SJCRH30 (cell line): ENCODE measurements around the gene ZC3H4. TPM values are rescaled to one million over a fixed set of nuclear protein-coding genes. Genes with fewer than 3 reads are reported as not detected.
"Not testable (repeated sequence)": the region's sequence is repeated elsewhere in the genome, so short reads cannot be mapped to it uniquely, and the experiment has no call there.

ENCODE experiments used
- DNase-seq, 2 experiments: peaks; one replicate each; pipeline ENCODE4 v3.0.0-alpha.2; 2015 to 2020
- H3K27ac ChIP-seq: fragments of 250-450 bp; sonication (Bioruptor Pico); 2 replicates; pipeline ENCODE4 v1.5.1; 2020; ENCODE audit warnings: mild to moderate bottlenecking, moderate library complexity
- H3K27me3 ChIP-seq: fragments of 250-450 bp; sonication (Bioruptor Pico); 2 replicates; pipeline ENCODE4 v1.5.1; 2020; ENCODE audit warnings: mild to moderate bottlenecking, moderate library complexity
- H3K36me3 ChIP-seq: fragments of 250-450 bp; sonication (Bioruptor Pico); 2 replicates; pipeline ENCODE4 v1.5.1; 2020; ENCODE audit warnings: mild to moderate bottlenecking, moderate library complexity
- H3K4me1 ChIP-seq: fragments of 250-450 bp; sonication (Bioruptor Pico); 2 replicates; pipeline ENCODE4 v1.5.1; 2020; ENCODE audit warnings: mild to moderate bottlenecking, moderate library complexity
- H3K4me3 ChIP-seq: fragments of 250-450 bp; sonication (Bioruptor Pico); 2 replicates; pipeline ENCODE4 v1.5.1; 2020; ENCODE audit warnings: mild to moderate bottlenecking, moderate library complexity
- H3K9me3 ChIP-seq: fragments of 250-450 bp; sonication (Bioruptor Pico); replicated peaks from 2 replicates; pipeline ENCODE4 v1.5.1; 2020; ENCODE audit warnings: mild to moderate bottlenecking, moderate library complexity
- total RNA-seq: library from RNA; depleted of rRNA; stranded (reverse); fragments of >200 nt; shearing (Covaris generic); gene quantifications from 2 replicates; pipeline ENCODE4 v1.2.3, GENCODE V29; 2014

ZC3H4 gene
- total RNA-seq, 1 experiment from 2014 or later, result 21.2 TPM

- DNase-seq, result no peak
- Histone ChIP-seq H3K9me3 (no peaks in the 10 kb centered on the region), H3K4me1 (no peaks in the 10 kb centered on the region), H3K36me3 (peaks cover 40% of the 10 kb centered on the region), H3K27me3 (no peaks in the 10 kb centered on the region), H3K4me3 (no peak overlapping the region), H3K27ac (no peak overlapping the region)
These were observed 18.8 kb downstream of the ZC3H4 start for GRCh38 chr19:47094557-47095475.

DNA sequence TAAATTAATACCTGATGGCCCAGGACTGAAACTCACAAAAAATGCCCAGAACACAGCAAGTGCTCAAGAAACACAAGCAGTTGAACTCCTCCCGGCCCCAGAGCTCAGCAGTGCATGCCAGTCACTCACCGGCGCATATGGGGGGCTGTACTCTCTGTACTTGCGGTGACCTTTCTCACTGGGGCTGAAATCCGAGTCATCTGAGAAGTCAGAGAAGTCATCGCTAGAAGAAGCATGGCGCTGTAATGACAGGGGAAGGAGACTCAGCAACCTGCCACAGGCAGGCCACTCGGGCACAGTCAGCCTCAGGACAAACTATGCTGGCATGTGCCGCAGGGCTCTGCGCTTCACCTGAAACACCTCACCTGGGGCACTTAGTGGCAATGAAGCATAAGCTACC lies 19.7 kb downstream of the ZC3H4 start:
- Histone ChIP-seq H3K4me1 (no peaks in the 10 kb centered on the region), H3K27ac (no peak overlapping the region), H3K4me3 (no peak overlapping the region), H3K36me3 (peaks cover 43% of the 10 kb centered on the region), H3K27me3 (no peaks in the 10 kb centered on the region), H3K9me3 (no peaks in the 10 kb centered on the region)
- DNase-seq, result peak in 1 of 2 experiments; percentile 33

DNA sequence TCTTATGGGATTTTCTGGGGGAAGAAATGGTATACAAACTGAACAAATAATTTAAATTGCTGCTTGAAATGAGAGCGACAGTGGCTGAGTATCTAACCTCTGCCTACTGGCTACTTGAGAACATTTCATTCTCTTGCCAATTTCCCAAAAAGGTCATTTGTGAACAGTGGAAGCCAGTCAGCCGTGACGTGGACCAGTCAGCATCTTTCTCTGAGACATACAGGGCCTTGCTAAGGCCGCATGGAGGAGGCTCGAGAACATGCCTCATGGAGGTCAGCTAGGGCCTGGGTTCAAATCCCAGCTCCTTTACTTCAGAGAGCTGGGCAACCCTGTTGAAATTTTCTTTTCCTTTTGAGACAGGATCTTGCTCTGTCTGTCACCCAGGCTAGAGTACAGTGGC lies 20.3 kb downstream of the ZC3H4 start:
- Histone ChIP-seq H3K9me3 (no peaks in the 10 kb centered on the region), H3K4me3 (no peak overlapping the region), H3K36me3 (peaks cover 46% of the 10 kb centered on the region), H3K27ac (no peak overlapping the region), H3K27me3 (no peaks in the 10 kb centered on the region), H3K4me1 (no peaks in the 10 kb centered on the region)
- no peak for DNase-seq

GRCh38 chr19:47089767-47090350 lies 23.7 kb downstream of the ZC3H4 start:
- Histone ChIP-seq H3K27ac (no peak overlapping the region), H3K27me3 (no peaks in the 10 kb centered on the region), H3K36me3 (peaks cover 66% of the 10 kb centered on the region), H3K4me3 (no peak overlapping the region), H3K4me1 (no peaks in the 10 kb centered on the region), H3K9me3 (no peaks in the 10 kb centered on the region)
- DNase-seq, result no peak

DNA sequence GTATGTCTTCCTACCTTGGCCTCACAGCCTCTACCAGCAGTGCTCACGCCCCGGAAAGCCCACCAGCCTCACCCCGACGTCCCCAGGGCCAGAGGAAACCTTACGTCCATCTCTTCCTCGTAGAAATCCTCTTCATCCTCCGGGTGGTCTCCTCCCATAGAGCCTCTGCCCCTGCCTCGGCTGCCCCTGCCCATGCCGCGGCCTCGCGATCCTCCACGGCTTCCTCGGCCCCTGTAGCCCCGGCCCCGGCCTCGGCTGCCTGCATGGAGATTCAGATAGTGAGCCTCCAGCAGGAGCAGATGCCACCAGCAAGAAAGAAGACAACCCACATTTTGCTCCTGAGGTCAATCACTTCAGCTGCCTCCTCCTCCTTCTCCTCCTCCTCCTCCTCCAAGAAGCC lies 27.3 kb downstream of the ZC3H4 start:
- Histone ChIP-seq H3K9me3 (no peaks in the 10 kb centered on the region), H3K27ac (no peak overlapping the region), H3K36me3 (peaks cover 67% of the 10 kb centered on the region), H3K4me3 (no peak overlapping the region), H3K27me3 (no peaks in the 10 kb centered on the region), H3K4me1 (no peaks in the 10 kb centered on the region)
- DNase-seq, result no peak

DNA sequence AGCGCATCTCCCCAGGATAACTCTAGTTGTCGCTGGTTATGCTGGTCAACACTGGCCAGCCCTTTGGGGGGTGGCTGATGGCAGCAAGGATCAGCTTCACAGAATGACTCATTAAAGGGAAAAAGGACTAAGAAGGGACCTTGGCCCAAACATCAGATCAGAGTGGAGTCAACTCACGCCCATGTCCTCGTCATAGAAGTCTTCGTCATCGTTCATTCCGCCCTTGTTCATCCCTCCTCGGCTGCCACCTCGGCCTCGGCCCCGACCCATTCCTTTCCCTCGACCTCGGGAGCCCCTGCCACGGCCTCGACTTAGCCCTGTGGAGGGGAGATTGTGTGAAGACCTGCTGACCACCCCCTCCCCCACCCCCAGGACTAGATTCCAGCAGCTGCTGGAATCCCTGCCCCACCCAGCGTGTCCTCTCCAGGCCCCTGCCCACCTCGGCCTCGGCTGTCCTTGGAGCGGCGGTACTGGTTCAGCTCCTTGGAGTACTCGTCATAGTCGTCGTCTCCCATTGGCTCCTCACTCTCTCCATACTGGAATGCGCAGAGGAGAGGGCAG lies 28.6 kb downstream of the ZC3H4 start:
- DNase-seq, result no peak
- Histone ChIP-seq H3K4me3 (no peak overlapping the region), H3K36me3 (peaks cover 64% of the 10 kb centered on the region), H3K27ac (no peak overlapping the region), H3K27me3 (no peaks in the 10 kb centered on the region), H3K4me1 (no peaks in the 10 kb centered on the region), H3K9me3 (no peaks in the 10 kb centered on the region)

GRCh38 chr19:47082493-47082892 lies 31.1 kb downstream of the ZC3H4 start:
- Histone ChIP-seq H3K9me3 (no peaks in the 10 kb centered on the region), H3K27me3 (no peaks in the 10 kb centered on the region), H3K4me3 (no peak overlapping the region), H3K4me1 (no peaks in the 10 kb centered on the region), H3K36me3 (peaks cover 66% of the 10 kb centered on the region), H3K27ac (no peak overlapping the region)
- no peak for DNase-seq

- DNase-seq, result no peak
- H3K27ac ChIP-seq, result no peak overlapping the region
- no peaks in the 10 kb centered on the region for H3K4me1 ChIP-seq
- no peaks in the 10 kb centered on the region for H3K27me3 ChIP-seq
- no peaks in the 10 kb centered on the region for H3K9me3 ChIP-seq
- no peak overlapping the region for H3K4me3 ChIP-seq
- peaks cover 68% of the 10 kb centered on the region for H3K36me3 ChIP-seq
These were observed 32.5 kb downstream of the ZC3H4 start for GRCh38 chr19:47081095-47081494.

GRCh38 chr19:47078351-47078750 lies 35.2 kb downstream of the ZC3H4 start:
- not testable (repeated sequence) for H3K4me3 ChIP-seq, H3K27me3 ChIP-seq, H3K4me1 ChIP-seq, H3K27ac ChIP-seq, H3K9me3 ChIP-seq, DNase-seq
- H3K36me3 ChIP-seq, result peaks cover 60% of the 10 kb centered on the region

DNA sequence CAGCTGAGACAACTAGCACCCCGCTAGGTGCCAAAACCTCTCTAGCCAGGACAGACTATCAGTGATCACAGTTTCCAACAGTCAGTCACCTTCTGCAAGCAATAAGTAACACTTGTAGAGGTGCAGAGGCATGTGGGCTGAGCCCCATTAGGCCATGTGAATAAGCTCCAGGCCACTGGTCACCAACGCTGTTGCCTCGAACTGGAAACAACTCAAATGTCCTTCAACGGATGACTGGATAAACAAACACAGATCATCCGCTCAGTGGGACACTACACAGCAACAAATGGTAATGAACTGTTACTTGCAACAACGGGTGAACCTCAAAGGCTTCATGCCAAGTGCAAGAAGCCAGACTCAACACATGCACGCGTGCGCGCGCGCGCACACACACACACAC lies 37.6 kb downstream of the ZC3H4 start:
- DNase-seq, result no peak
- Histone ChIP-seq H3K27ac (no peak overlapping the region), H3K4me3 (no peak overlapping the region), H3K4me1 (no peaks in the 10 kb centered on the region), H3K27me3 (no peaks in the 10 kb centered on the region), H3K9me3 (no peaks in the 10 kb centered on the region), H3K36me3 (peaks cover 52% of the 10 kb centered on the region)

DNA sequence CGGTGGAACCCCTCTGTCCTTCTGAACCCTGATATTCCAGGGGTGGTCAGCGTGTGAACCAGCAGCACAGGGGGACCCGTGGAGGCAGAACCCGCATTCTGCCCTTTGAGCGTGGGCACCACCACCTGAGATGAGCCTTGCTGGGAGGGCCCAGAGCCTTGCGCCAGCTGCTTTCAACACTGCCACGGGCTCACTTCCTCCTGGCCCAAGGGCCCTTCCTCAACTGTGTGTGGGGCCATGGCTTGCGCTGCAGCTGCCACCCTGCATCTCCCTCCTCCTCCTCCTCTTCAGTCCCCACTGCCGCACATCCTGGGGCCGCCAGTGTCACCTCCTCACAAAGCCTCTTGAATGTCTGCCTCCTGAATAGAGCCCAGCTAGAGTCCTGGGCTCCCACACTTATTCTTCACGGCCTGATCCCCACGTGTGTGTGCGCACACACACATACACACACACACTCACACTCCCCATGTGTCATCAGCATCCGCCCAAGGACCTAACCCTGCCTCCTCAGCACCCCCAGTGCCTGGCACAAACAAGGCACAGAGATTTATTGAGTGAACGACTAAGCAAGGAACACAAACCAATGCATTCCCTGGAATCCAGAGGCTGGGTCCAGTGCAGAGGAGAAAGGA lies 38.3 kb downstream of the ZC3H4 start:
- Histone ChIP-seq H3K4me3 (no peak overlapping the region), H3K27ac (no peak overlapping the region), H3K36me3 (peaks cover 49% of the 10 kb centered on the region), H3K4me1 (no peaks in the 10 kb centered on the region), H3K9me3 (no peaks in the 10 kb centered on the region), H3K27me3 (no peaks in the 10 kb centered on the region)
- no peak for DNase-seq

- H3K27ac ChIP-seq, result no peak overlapping the region
- peaks cover 49% of the 10 kb centered on the region for H3K36me3 ChIP-seq
- DNase-seq, result no peak
- H3K4me1 ChIP-seq, result no peaks in the 10 kb centered on the region
- no peak overlapping the region for H3K4me3 ChIP-seq
- H3K9me3 ChIP-seq, result no peaks in the 10 kb centered on the region
- H3K27me3 ChIP-seq, result no peaks in the 10 kb centered on the region
These were observed 39.0 kb downstream of the ZC3H4 start for GRCh38 chr19:47074621-47075020.

- Histone ChIP-seq H3K36me3 (peaks cover 49% of the 10 kb centered on the region), H3K9me3 (no peaks in the 10 kb centered on the region), H3K27me3 (no peaks in the 10 kb centered on the region), H3K27ac (no peak overlapping the region), H3K4me1 (no peaks in the 10 kb centered on the region), H3K4me3 (no peak overlapping the region)
- DNase-seq, result no peak
These were observed 40.0 kb downstream of the ZC3H4 start for GRCh38 chr19:47073574-47073973.

DNA sequence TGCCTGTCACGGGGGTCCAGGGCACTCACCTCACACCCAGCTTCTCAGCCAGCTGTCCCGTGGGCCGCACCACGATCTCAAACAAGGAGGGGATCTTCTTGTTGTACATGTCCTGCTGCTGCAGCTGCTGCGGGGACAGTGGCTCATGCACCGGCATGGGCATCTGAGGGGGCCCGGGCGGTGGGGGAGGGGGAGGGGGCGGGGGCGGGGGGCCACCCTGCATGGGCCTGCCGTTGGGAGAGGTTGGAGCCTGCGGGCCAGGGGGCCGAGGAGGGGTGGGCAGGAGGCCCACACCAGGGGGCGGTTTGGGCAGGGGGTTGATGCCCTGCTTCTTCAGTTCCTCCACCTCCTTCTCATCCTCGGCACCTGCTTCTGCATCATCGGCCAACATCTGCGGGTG lies 41.3 kb downstream of the ZC3H4 start:
- H3K27me3 ChIP-seq, result no peaks in the 10 kb centered on the region
- H3K9me3 ChIP-seq, result no peaks in the 10 kb centered on the region
- no peaks in the 10 kb centered on the region for H3K4me1 ChIP-seq
- H3K36me3 ChIP-seq, result peaks cover 47% of the 10 kb centered on the region
- DNase-seq, result no peak
- H3K4me3 ChIP-seq, result no peak overlapping the region
- H3K27ac ChIP-seq, result no peak overlapping the region

DNA sequence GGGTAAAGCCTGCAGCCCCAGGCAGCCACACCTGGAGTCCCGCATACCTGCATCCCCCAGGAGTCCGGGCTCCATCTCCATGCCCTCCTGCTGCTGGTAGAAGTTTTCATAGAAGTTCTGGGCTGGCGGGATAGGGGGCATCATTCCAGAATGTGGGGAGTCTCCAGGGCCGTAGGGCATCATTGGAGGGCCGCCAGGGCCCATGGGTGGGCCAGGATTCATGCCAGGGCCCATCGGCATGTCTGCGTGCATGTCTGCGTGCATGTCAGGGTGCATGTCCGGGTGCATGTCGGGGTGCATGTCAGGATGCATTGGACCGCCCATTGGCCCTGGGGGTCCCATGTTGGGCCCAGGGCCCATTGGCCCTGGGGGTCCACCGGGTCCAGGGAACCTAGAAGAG lies 41.8 kb downstream of the ZC3H4 start:
- Histone ChIP-seq H3K9me3 (no peaks in the 10 kb centered on the region), H3K27me3 (no peaks in the 10 kb centered on the region), H3K4me3 (no peak overlapping the region), H3K27ac (no peak overlapping the region), H3K36me3 (peaks cover 45% of the 10 kb centered on the region), H3K4me1 (no peaks in the 10 kb centered on the region)
- DNase-seq, result no peak
